Breast epithelium (tissue), 3 donors: ENCODE measurements around the gene SDCBP2. TPM values are rescaled to one million over a fixed set of nuclear protein-coding genes. Genes with fewer than 3 reads are reported as not detected.

ENCODE experiments used
- total RNA-seq, 3 donors: library from RNA; depleted of rRNA; stranded (reverse); fragments of >200 nt; gene quantifications; one replicate each; pipeline ENCODE4 v1.1.0, GENCODE V29; 2016

SDCBP2 gene
- total RNA-seq, 3 donors from 2014 or later, result 5.0 to 10.8 (median 9.8) TPM

Other genes with a start within 250 kb of the SDCBP2 start
- gene PSMF1, start 210.5 kb downstream of the SDCBP2 start, total RNA-seq, result 10 to 100 TPM; 71.7 to 98.4 (median 75.1) TPM
- gene TMEM74B, start 144.2 kb downstream of the SDCBP2 start, total RNA-seq, result 1 to 10 TPM in 2 of 3 donors, under 1 TPM in 1; 0.73 to 4.3 (median 1.1) TPM
- under 1 TPM in 2 of 3 donors, not detected in 1; 0.33 to 0.48 TPM for gene C20orf202, start 125.7 kb downstream of the SDCBP2 start, total RNA-seq
- not detected for gene RAD21L1, start 103.1 kb downstream of the SDCBP2 start, total RNA-seq
- 1 to 10 TPM; 2.3 to 4.0 (median 3.5) TPM for gene SNPH, start 62.8 kb downstream of the SDCBP2 start, total RNA-seq
- gene FKBP1A, start 63.9 kb upstream of the SDCBP2 start, total RNA-seq, result 100 to 1,000 TPM; 115 to 191 (median 128) TPM
- gene NSFL1C, start 137.7 kb upstream of the SDCBP2 start, total RNA-seq, result 10 to 100 TPM; 36.7 to 67.5 (median 49.5) TPM
- gene SIRPB2, start 162.3 kb upstream of the SDCBP2 start, total RNA-seq, result 10 to 100 TPM in 1 of 3 donors, 1 to 10 TPM in 2; 2.9 to 30.9 (median 4.3) TPM
- gene SIRPD, start 228.6 kb upstream of the SDCBP2 start, total RNA-seq, result not detected